SH-SY5Y (cell line): ENCODE results near the gene PSD2.

Experiments used
- GATA2 ChIP-seq: IDR thresholded peaks from 2 replicates; pipeline ENCODE4 v1.6.1; 2011; ENCODE audit warnings: mild to moderate bottlenecking, low read depth, low read length
- GATA3 ChIP-seq: IDR thresholded peaks from 2 replicates; pipeline ENCODE4 v1.6.1; 2011; ENCODE audit warnings: low read depth, mild to moderate bottlenecking, low read length, moderate library complexity

- no peak for TF ChIP-seq GATA2
- TF ChIP-seq GATA3: no peak
Measured at GRCh38 chr5:139804800-139805397, 9.3 kb downstream of the PSD2 start.
